Thyroid gland (tissue), 4 donors: Measurements from ENCODE around the gene PPARG. TPM values are rescaled to one million over a fixed set of nuclear protein-coding genes. Genes with fewer than 3 reads are reported as not detected.

ENCODE experiments used
- DNase-seq, 2 donors: peaks; one replicate each; pipeline ENCODE4 v3.0.0-alpha.2; 2019
- H3K27ac ChIP-seq, 3 donors: fragments of 200-600 bp; sonication (generic); 1 replicate in 2 of 3; 2 replicates in 1 of 3; pipeline ENCODE4 v1.5.1; 2016 to 2019; ENCODE audit warnings: mild to moderate bottlenecking in 1 of 3, moderate library complexity in 1 of 3
- H3K27me3 ChIP-seq: fragments of 200-600 bp; sonication (generic); one replicate; pipeline ENCODE4 v1.5.1; 2019
- H3K36me3 ChIP-seq, 2 donors: fragments of 200-600 bp; sonication (generic); one replicate each; pipeline ENCODE4 v1.5.1; 2016 to 2019
- H3K4me1 ChIP-seq, 2 donors: fragments of 200-600 bp; sonication (generic); one replicate each; pipeline ENCODE4 v1.5.1; 2017 to 2019
- H3K4me3 ChIP-seq, 3 donors: fragments of 200-600 bp; sonication (generic); replicated peaks in 1 of 3; 1 replicate in 2 of 3; 2 replicates in 1 of 3; pipeline ENCODE4 v1.5.1; 2016; ENCODE audit warnings: mild to moderate bottlenecking in 1 of 3
- H3K9me3 ChIP-seq: fragments of 200-600 bp; sonication (generic); one replicate; pipeline ENCODE4 v1.5.1; 2017
- POLR2A ChIP-seq, 2 donors: fragments of 450-650 bp; IDR thresholded peaks; one replicate each; pipeline ENCODE4 v1.6.1; 2017; ENCODE audit warnings: antibody characterized with exemption in 2 of 2, mild to moderate bottlenecking in 2 of 2, moderate library complexity in 1 of 2
- WGBS, 2 donors: methylation state at CpG; one replicate each; pipeline ENCODE4 v1.1.5; 2017; 5-methylcytosine and 5-hydroxymethylcytosine counted together
- intact Hi-C: fragments of 100-400 bp; cut with DNase I; formaldehyde crosslinking; loops from one replicate; pipeline ENCODE4 v1.15.1; 2023
- total RNA-seq, 4 donors: library from RNA; depleted of rRNA; stranded (reverse); fragments of >200 nt; gene quantifications; one replicate each; pipeline ENCODE4 v1.2.3, GENCODE V29; 2016
- TF ChIP-seq, protein P1 (sequence below), 6 experiments: fragments of 200-600 bp in 3 of 6; fragments of 450-650 bp in 3 of 6; sonication (generic) in 3 of 6; IDR thresholded peaks; one replicate each; pipeline ENCODE4 v1.5.1; 2016 to 2019; ENCODE audit warnings: antibody characterized with exemption in 6 of 6, mild to moderate bottlenecking in 2 of 6, inconsistent platforms in 1 of 6, moderate library complexity in 1 of 6

PPARG gene
- total RNA-seq, 4 donors from 2014 or later: 20.0 to 27.3 (median 23.7) TPM

DNA sequence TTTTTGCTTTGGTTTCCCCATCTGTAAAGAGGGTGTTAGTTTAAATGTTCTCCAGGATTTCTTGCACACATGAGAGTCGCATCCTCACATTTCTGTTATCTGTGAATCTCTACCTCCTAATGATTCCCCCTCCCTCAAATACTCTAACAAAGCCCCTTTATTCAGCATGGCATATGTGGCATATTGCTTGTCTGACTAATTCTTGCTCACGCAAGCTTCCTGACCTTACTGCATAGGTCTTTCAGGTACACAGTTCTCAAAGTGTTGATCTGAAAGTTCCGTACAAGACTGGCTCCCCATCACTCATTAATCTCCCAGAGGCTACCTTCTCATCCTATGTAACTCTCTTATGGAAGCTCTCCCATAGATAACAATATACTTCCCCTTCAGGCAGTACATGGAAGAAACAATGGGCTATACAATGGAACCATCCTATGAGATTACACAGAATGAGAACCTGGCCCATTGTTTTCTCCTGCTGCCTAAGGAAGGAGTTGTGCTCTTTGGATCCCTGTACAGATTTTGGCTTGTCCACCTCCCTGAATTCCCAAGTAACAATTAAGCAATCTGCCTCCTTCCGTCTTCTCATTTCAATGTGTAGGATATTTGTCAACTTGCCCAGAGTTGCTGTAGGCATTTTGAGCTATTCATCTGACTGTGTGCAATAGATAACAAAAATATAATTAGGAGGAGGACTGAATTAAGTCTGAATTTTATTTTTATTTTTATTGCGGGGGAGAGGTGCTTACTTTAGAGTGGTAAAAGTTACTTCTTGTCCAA lies 51.0 kb downstream of the PPARG start:
- Histone ChIP-seq H3K9me3 (no peaks in the 10 kb centered on the region), H3K4me1 (peaks cover 0 to 6% of the 10 kb centered on the region in 2 donors), H3K4me3 (no peak overlapping the region), H3K27me3 (no peaks in the 10 kb centered on the region), H3K36me3 (no peaks in the 10 kb centered on the region), H3K27ac (no peak overlapping the region)
- TF ChIP-seq, protein P1, sequence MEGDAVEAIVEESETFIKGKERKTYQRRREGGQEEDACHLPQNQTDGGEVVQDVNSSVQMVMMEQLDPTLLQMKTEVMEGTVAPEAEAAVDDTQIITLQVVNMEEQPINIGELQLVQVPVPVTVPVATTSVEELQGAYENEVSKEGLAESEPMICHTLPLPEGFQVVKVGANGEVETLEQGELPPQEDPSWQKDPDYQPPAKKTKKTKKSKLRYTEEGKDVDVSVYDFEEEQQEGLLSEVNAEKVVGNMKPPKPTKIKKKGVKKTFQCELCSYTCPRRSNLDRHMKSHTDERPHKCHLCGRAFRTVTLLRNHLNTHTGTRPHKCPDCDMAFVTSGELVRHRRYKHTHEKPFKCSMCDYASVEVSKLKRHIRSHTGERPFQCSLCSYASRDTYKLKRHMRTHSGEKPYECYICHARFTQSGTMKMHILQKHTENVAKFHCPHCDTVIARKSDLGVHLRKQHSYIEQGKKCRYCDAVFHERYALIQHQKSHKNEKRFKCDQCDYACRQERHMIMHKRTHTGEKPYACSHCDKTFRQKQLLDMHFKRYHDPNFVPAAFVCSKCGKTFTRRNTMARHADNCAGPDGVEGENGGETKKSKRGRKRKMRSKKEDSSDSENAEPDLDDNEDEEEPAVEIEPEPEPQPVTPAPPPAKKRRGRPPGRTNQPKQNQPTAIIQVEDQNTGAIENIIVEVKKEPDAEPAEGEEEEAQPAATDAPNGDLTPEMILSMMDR (IDR thresholded peaks at IDR 0.05): no peak
- TF ChIP-seq POLR2A (IDR thresholded peaks at IDR 0.05): no peak
- DNase-seq: no peak
- intact Hi-C loops: no loop called here
- 93 to 96% methylated on average over 5 of the region's 5 CpGs for WGBS, 2 donors

DNA sequence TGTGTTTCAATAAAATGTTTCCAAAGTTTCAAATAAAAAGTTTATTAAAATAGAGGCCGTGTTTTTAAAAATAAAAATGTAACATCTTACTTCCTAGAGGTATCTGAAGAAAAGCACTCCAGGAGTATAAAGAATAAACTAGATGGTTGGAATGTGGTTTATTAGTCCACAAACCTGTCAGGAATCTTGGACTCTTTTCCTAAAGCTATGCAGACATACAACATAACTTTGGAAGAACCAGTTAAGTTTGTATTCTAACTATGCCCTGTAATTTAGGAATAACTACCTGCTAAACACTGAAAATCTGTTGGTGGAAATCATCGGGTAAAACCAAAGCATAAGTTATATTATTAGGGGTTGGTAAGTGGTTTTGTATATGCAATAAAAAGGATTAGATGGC lies 51.6 kb downstream of the PPARG start:
- Histone ChIP-seq H3K9me3 (no peaks in the 10 kb centered on the region), H3K36me3 (no peaks in the 10 kb centered on the region), H3K4me3 (no peak overlapping the region), H3K27me3 (no peaks in the 10 kb centered on the region), H3K4me1 (peaks cover 0 to 6% of the 10 kb centered on the region in 2 donors), H3K27ac (no peak overlapping the region)
- TF ChIP-seq, protein P1 (IDR thresholded peaks at IDR 0.05): no peak
- TF ChIP-seq POLR2A (IDR thresholded peaks at IDR 0.05): no peak
- intact Hi-C loops: no loop called here
- no peak for DNase-seq
- 95 to 99% methylated on average over 2 of the region's 2 CpGs for WGBS, 2 donors

DNA sequence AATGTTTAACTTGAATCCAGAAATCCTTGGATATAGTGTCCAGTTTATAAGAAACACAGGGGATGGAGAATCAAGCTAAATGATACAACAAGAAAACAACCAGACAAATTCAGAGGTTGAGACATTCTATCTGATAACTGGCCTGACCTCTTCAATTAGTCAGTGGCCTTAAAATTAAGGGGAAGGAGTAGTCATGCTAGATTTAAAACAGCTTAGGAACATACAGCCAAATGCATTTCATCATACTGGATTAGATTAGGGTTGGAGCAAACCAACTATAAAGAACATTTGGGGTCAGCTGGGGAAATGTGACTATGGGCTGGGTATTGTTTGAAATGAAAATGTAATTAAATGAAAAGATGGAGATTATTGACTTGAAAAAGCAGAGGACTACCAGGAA lies 53.3 kb downstream of the PPARG start:
- Histone ChIP-seq H3K27me3 (no peaks in the 10 kb centered on the region), H3K36me3 (no peaks in the 10 kb centered on the region), H3K9me3 (no peaks in the 10 kb centered on the region), H3K4me1 (peaks cover 0 to 6% of the 10 kb centered on the region in 2 donors), H3K4me3 (no peak overlapping the region), H3K27ac (no peak overlapping the region)
- no peak for DNase-seq
- intact Hi-C loops: no loop called here
- TF ChIP-seq, protein P1 (IDR thresholded peaks at IDR 0.05): no peak
- TF ChIP-seq POLR2A (IDR thresholded peaks at IDR 0.05): no peak

DNA sequence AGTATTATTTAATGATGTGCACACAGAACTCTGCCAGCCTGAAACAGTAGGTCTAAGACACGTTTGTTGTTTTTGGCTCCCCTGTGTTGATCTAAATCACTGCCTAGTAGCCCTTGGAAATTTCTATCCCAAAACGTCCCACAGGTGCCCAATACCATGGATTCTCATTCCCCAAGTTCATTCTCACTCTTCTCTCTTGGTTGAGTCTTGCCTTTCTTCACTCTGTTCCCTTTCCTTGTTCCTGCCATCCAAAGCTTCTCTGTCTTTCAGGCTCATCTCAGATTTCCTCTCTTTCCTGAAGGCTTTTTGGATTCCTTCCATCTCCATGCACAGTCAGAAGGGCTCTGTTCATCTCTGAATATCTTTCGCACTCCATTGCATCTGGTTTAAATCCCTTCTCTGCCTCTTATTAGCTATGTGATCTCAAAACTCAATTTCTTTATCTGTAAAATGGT lies 54.2 kb downstream of the PPARG start:
- intact Hi-C loops: no loop called here
- no peak for DNase-seq

DNA sequence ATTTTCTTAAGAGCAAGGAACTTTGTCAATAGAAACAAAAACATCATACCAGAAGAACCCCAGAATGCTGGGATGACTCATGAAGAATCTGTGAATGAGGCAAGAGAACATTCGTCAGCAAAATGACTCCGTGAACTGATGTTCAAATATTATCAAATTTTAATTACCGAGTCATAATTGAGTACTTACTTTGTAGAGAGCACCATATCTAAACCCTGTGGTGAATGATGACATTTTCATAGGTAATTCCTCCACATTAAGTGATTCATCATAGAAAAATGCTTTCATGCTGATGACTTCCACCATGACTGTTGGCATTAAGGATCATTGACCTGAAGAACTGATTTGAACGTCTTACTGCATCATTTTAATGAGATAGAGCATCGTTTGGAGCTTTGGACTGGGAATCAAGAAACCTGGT lies 56.3 kb downstream of the PPARG start:
- Histone ChIP-seq H3K27ac (no peak overlapping the region), H3K4me1 (peaks cover 3 to 8% of the 10 kb centered on the region in 2 donors), H3K4me3 (no peak overlapping the region), H3K36me3 (no peaks in the 10 kb centered on the region), H3K27me3 (no peaks in the 10 kb centered on the region), H3K9me3 (no peaks in the 10 kb centered on the region)
- intact Hi-C loops: no loop called here
- TF ChIP-seq POLR2A (IDR thresholded peaks at IDR 0.05): no peak
- TF ChIP-seq, protein P1 (IDR thresholded peaks at IDR 0.05): no peak
- WGBS, 2 donors: 87 to 92% methylated on average over 5 of the region's 5 CpGs
- no peak for DNase-seq

More for the DNA sequence above, 54.2 kb downstream of the PPARG start:
- Histone ChIP-seq H3K36me3 (no peaks in the 10 kb centered on the region), H3K9me3 (no peaks in the 10 kb centered on the region), H3K27ac (no peak overlapping the region), H3K4me3 (no peak overlapping the region), H3K4me1 (peaks cover 0 to 6% of the 10 kb centered on the region in 2 donors), H3K27me3 (no peaks in the 10 kb centered on the region)
- WGBS, 2 donors: 41 to 51% methylated on average over 3 of the region's 3 CpGs
- TF ChIP-seq, protein P1 (IDR thresholded peaks at IDR 0.05): no peak
- no peak for TF ChIP-seq POLR2A (IDR thresholded peaks at IDR 0.05)
